Subcutaneous abdominal adipose tissue (tissue), 5 donors: ENCODE measurements around the gene CCDC38.

ENCODE experiments used
- H3K27ac ChIP-seq: one replicate; pipeline ENCODE4 v1.7.0; 2013; ENCODE audit warnings: low read depth, mild to moderate bottlenecking, inconsistent platforms, low read length, moderate library complexity
- H3K27me3 ChIP-seq, 5 donors: one replicate each; pipeline ENCODE4 v1.7.0; 2013; ENCODE audit warnings: low read length in 5 of 5, inconsistent platforms in 1 of 5; ENCODE audit not compliant: control insufficient read depth in 5 of 5, insufficient read depth in 4 of 5
- H3K36me3 ChIP-seq, 5 donors: one replicate each; pipeline ENCODE4 v1.7.0; 2013; ENCODE audit warnings: low read length in 5 of 5; ENCODE audit not compliant: control insufficient read depth in 5 of 5, insufficient read depth in 5 of 5
- H3K4me1 ChIP-seq, 5 donors: one replicate each; pipeline ENCODE4 v1.7.0; 2013; ENCODE audit warnings: low read length in 5 of 5, mild to moderate bottlenecking in 3 of 5, moderate library complexity in 1 of 5; ENCODE audit not compliant: control insufficient read depth in 5 of 5, insufficient read depth in 5 of 5
- H3K4me3 ChIP-seq, 5 donors: one replicate each; pipeline ENCODE4 v1.7.0; 2013; ENCODE audit warnings: low read length in 5 of 5, low read depth in 1 of 5
- H3K9ac ChIP-seq, 5 donors: one replicate each; pipeline ENCODE4 v1.7.0; 2013; ENCODE audit warnings: low read length in 5 of 5, mild to moderate bottlenecking in 4 of 5, moderate library complexity in 3 of 5
- H3K9me3 ChIP-seq, 5 donors: one replicate each; pipeline ENCODE4 v1.7.0; 2013; ENCODE audit warnings: low read length in 5 of 5; ENCODE audit not compliant: control insufficient read depth in 5 of 5
- donor health status: healthy.
- donor health status: healthy.
- donor health status: healthy.
- donor health status: healthy.
- donor health status: healthy.

CCDC38 gene

DNA sequence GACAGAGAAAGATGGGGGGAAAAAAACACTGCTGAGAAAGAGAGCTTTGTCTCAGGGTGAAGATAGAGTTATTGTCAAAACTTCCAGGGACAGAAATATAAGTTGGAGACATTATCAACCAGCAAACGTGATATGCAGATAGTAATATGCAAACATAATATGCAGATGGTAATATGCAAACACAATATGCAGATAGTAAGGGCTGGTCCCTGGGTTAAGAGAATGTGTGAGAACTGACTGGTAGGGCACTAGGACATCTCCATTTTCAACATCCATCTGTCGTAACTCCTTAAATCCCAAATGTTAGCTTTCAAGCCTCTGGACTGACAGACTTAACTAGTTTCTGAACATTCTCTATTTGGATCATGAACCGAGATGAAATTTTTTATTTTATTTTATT is 51.5 kb downstream of the CCDC38 start:
- no peaks in the 10 kb centered on the region for H3K9me3 ChIP-seq
- H3K27ac ChIP-seq = no peak overlapping the region
- no peaks in the 10 kb centered on the region for H3K36me3 ChIP-seq
- no peak overlapping the region for H3K9ac ChIP-seq
- H3K27me3 ChIP-seq = no peaks in the 10 kb centered on the region
- H3K4me1 ChIP-seq = no peaks in the 10 kb centered on the region
- H3K4me3 ChIP-seq = no peak overlapping the region

DNA sequence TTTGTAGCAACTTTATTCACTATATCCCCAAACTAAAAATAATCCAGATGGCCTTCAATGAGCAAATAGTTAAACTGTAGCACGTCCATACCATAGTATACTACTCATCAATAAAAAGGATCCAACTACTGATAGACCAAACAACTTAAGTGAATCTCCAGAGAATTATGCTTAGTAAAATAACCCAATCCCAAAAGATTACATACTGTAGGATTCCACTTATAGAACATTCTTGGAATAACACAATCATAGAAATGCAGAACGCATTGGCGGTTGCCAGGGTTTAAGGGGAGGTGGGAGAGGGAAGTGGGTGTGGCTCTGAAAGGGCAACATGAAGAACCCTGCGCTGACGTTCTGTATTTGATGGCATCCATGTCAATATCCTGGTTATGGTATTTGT is 55.1 kb downstream of the CCDC38 start:
- H3K36me3 ChIP-seq = no peaks in the 10 kb centered on the region
- peaks cover 0 to 7% (median 4%) of the 10 kb centered on the region in 5 donors for H3K9me3 ChIP-seq
- H3K4me3 ChIP-seq = no peak overlapping the region
- H3K4me1 ChIP-seq = peaks cover 0 to 3% (median 0%) of the 10 kb centered on the region in 5 donors
- H3K9ac ChIP-seq = no peak overlapping the region
- no peak overlapping the region for H3K27ac ChIP-seq
- H3K27me3 ChIP-seq = no peaks in the 10 kb centered on the region

DNA sequence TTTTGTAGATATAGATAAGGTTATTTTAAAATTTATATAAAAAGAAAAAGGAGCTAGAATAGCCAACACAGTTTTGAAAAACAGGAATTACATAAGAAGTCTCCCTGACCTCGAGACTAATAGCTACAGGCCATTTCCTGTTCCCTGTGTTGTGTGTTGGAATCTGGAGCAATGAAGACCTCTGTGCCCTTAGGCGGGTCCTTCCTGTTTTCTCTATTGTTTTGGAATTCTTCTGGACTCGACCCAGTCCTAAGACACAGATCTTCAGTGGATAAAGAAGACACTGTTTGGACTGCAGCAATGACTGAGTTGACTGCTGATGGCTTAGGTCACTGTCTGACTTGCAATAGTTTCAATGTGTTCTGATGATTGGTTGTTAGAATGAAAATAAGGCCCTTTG is 57.4 kb downstream of the CCDC38 start:
- Histone ChIP-seq H3K36me3 (no peaks in the 10 kb centered on the region), H3K27me3 (no peaks in the 10 kb centered on the region), H3K9me3 (peaks cover 0 to 7% (median 4%) of the 10 kb centered on the region in 5 donors), H3K27ac (no peak overlapping the region), H3K9ac (no peak overlapping the region), H3K4me1 (peaks cover 0 to 3% (median 0%) of the 10 kb centered on the region in 5 donors), H3K4me3 (no peak overlapping the region)

DNA sequence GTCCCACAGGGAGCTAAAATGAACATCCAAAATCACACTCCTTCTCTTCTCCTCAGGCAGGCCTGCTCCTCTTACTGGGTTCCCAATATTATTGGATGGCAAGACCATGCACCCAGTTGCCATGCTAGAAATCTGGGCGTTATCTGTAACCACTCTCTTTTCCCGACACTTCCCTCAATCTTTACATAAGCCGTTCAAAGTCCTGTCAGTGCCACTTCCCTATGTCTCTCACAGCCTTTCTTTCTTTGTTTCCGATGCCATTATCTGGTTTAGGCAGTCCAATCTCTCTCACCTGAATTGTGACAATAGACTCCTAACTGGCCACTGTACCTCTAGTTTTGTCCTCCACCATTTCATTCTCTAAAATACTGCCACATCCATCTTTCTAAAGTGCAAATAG is 59.5 kb downstream of the CCDC38 start:
- no peak overlapping the region for H3K27ac ChIP-seq

DNA sequence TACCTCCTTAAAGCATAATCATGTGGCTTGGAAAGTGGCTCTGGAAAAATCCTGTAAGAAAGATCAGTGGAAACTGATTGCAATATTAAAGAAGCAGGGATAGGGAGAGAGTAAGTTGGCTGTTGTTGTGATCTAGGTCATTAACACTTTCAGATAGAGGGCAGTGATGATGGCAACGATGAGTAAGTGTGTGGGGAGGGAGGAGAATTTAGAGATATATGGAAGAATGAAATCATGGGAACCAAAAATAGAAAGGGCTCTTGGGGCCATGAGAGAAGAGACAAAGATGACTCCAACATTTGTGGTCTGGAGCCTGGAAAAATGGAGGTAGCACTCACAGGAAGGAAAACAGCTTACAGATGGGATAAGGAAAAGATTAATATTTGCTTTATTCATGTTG is 60.3 kb downstream of the CCDC38 start:
- Histone ChIP-seq H3K36me3 (no peaks in the 10 kb centered on the region), H3K4me3 (no peak overlapping the region), H3K9me3 (peaks cover 0 to 7% (median 4%) of the 10 kb centered on the region in 5 donors), H3K4me1 (peaks cover 0 to 3% (median 0%) of the 10 kb centered on the region in 5 donors), H3K9ac (no peak overlapping the region), H3K27ac (no peak overlapping the region), H3K27me3 (no peaks in the 10 kb centered on the region)

More for the DNA sequence above, 59.5 kb downstream of the CCDC38 start:
- H3K9ac ChIP-seq = no peak overlapping the region
- no peaks in the 10 kb centered on the region for H3K27me3 ChIP-seq
- H3K9me3 ChIP-seq = peaks cover 0 to 7% (median 4%) of the 10 kb centered on the region in 5 donors
- no peaks in the 10 kb centered on the region for H3K36me3 ChIP-seq
- H3K4me1 ChIP-seq = peaks cover 0 to 3% (median 0%) of the 10 kb centered on the region in 5 donors
- no peak overlapping the region for H3K4me3 ChIP-seq

DNA sequence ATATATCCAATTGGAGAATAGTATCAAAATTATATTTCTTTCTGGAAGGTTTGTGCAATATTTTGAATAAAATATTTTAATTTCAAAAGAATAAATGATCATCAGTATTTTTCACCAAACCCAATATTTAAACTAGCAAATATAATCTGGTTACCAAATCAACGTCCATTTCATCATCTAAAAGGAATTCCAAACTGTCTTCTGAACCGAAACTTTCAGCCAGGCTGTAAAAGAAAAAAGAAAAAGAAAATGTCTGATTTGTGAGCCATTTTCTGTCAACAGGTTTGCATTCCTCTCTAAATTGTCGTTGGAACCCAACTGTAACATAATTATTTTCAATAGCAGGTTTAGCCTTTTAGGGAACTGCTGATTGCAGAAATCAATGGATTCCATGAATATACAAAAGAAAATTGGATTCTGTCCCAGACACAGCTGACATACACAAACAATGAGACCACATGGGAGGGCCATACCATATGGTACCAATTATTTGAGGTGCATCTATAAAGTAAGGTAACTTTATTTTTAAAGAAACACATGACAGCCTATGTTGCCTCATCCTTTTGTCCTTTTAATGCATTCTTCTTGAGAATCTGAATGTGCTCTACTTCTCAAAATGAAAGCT is 61.0 kb downstream of the CCDC38 start:
- no peak overlapping the region for H3K4me3 ChIP-seq
- H3K36me3 ChIP-seq = no peaks in the 10 kb centered on the region
- no peak overlapping the region for H3K27ac ChIP-seq
- H3K4me1 ChIP-seq = peaks cover 0 to 3% (median 0%) of the 10 kb centered on the region in 5 donors
- peaks cover 0 to 7% (median 4%) of the 10 kb centered on the region in 5 donors for H3K9me3 ChIP-seq
- H3K9ac ChIP-seq = no peak overlapping the region
- H3K27me3 ChIP-seq = no peaks in the 10 kb centered on the region

DNA sequence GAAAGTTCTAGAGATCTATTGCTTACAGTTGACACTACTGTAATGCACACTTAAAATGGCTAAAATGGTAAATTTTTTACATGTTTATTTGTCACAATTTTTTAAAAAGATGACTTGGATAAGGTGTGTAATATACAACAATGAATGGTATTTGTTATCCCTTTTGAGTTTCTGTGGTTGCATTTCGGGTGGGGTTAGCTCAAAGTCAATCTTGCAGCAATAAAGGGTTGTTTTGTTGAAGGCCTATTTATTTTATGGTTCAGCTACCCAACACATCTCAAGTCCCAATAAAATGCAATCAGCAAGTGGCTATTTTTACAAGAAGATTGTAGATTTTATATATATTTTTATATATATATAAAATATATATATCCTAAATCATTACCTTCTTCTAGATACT is 61.5 kb downstream of the CCDC38 start:
- H3K4me3 ChIP-seq = no peak overlapping the region
- no peaks in the 10 kb centered on the region for H3K27me3 ChIP-seq
- peaks cover 0 to 7% (median 4%) of the 10 kb centered on the region in 5 donors for H3K9me3 ChIP-seq
- no peaks in the 10 kb centered on the region for H3K36me3 ChIP-seq
- H3K4me1 ChIP-seq = peaks cover 0 to 3% (median 0%) of the 10 kb centered on the region in 5 donors
- H3K9ac ChIP-seq = no peak overlapping the region
- no peak overlapping the region for H3K27ac ChIP-seq

DNA sequence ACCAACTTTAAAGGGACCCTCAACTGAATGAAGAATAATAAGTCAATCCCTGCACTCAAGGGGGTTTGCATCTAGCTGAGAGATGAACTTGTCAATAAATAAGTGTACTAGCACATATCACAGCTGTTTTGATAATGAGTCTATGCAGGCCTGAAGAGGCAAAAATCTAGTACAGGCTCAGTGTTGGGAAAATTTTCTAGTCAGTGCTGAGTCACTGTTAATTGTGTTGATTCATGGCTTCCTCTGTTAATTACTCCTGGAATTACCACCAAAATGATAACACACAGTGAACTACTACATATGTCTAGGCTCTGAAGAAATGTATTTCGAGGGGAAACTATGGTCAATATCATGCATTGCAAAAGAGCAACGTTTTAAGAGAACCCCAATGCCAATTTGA is 64.8 kb downstream of the CCDC38 start:
- Histone ChIP-seq H3K27ac (no peak overlapping the region), H3K4me1 (no peaks in the 10 kb centered on the region), H3K4me3 (no peak overlapping the region), H3K27me3 (no peaks in the 10 kb centered on the region), H3K9ac (no peak overlapping the region), H3K9me3 (no peaks in the 10 kb centered on the region), H3K36me3 (peaks cover 0 to 4% (median 0%) of the 10 kb centered on the region in 5 donors)

DNA sequence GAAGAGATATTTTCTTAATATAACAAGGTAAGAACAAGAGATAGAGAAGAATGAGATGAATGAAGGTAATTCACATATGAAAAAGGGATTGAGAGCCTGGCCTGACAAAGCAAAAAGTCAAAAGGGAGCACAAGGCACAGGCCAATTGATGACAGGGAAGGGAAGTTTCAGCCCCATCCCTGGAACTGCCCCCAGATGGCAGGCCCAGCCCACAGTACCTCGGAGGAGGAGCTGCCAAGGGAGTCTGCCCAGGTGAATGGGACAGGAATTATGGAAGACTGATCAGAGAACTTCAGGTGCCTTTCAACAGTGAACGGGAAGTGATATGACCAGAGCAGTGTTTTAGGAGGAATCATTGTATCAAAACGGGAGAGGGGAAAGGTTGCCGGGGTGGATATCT is 68.0 kb downstream of the CCDC38 start:
- H3K27me3 ChIP-seq = no peaks in the 10 kb centered on the region
- H3K9ac ChIP-seq = no peak overlapping the region
- no peak overlapping the region for H3K4me3 ChIP-seq
- H3K4me1 ChIP-seq = no peaks in the 10 kb centered on the region
- no peak overlapping the region for H3K27ac ChIP-seq
- peaks cover 0 to 9% (median 0%) of the 10 kb centered on the region in 5 donors for H3K36me3 ChIP-seq
- no peaks in the 10 kb centered on the region for H3K9me3 ChIP-seq

DNA sequence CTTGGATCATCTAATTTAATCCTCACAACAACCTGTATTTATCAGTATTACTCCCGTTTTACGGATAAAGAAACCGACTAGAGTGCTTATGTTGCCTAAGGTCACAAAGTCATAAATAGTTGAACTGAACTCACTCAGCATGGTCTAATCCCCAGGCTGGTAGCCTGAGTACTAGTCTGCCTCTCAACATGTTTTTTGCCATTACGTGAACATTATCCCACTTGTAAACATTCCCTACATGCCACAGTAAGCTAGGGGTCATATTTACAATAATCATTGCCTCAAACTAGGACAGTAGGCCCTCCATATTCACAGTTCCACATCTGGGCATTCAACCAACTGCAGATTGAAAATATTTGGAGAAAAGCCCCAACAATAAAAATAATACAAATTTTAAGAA is 71.5 kb downstream of the CCDC38 start:
- Histone ChIP-seq H3K9ac (no peak overlapping the region), H3K27ac (no peak overlapping the region), H3K4me3 (no peak overlapping the region), H3K4me1 (no peaks in the 10 kb centered on the region), H3K36me3 (peaks cover 7 to 32% (median 12%) of the 10 kb centered on the region in 5 donors), H3K27me3 (no peaks in the 10 kb centered on the region), H3K9me3 (no peaks in the 10 kb centered on the region)
